Activated T-cell treated with anti-CD3 and anti-CD28 coated beads for 1 hour (primary cell): ENCODE results near the gene TFDP1.
"Not testable (repeated sequence)": the region's sequence is repeated elsewhere in the genome, so short reads cannot be mapped to it uniquely, and the experiment has no call there.

ENCODE experiments used
- DNase-seq: peaks from one replicate; pipeline ENCODE4 v3.0.0-alpha.2; 2020; ENCODE audit warnings: low read depth

The TFDP1 gene

DNA sequence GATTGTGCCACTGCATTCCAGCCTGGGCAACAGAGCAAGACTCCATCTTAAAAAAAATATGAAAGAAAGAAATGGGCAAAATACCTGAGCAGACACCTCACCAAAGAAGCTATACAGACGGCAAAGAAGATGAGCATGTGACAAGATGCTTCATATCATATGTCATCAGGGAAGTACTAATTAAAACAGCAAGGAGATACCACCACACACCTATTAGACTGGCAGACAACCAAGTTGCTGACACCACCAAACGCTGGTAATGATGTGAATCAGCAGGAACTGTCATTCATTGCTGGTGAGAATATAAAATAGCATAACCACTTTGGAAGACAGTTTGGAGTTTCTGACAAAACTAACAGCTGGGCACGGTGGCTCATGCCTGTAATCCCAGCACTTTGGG is 11.5 kb upstream of the TFDP1 start:
- no peak for DNase-seq

GRCh38 chr13:113576597-113576996 is 8.0 kb upstream of the TFDP1 start:
- no peak for DNase-seq

DNA sequence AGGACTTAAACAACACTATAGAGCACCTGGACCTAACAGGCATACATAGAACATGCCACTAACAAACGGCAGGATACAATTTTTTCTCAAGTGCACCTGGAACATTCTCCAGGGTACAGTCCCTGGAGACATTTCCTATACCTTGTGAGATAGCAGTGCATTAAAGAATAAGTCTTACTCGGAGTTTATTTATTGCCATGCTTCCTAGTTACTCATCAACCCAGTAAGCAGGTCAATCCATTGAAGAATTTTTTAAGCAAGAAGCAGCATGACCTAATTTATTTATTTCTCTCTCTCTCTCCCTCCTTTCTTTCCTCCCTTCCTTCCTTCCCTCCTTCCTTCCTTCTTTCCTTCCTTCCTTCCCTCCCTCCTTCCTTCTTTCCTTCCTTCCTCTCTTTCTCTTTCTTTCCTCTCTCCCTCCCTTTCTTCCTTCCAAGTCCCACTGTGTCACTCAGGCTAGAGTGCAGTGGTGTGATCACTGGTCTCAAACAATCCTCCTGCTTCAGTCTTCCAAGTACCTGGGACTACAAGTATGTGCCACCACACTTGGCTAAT is 6.6 kb upstream of the TFDP1 start:
- no peak for DNase-seq

GRCh38 chr13:113579686-113580085 is 4.9 kb upstream of the TFDP1 start:
- no peak for DNase-seq

DNA sequence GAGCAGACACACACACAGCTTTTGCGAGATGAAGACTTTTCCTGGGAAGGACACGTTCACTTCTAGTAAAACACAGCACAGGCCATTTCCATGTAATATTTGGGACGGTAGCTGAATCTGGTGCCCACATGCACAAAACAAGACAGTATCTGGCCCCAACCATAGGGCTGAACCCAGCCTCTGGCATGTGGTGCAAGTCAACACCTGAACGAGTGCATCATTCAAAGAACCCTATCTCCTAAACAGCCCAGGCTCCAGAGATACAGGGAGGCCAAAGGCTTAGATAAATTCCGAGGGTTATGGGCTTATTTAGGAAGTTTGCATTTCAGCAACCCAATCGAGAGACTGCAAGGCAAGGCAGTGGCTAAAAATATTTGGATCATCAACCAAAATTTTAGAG is 2.7 kb upstream of the TFDP1 start:
- DNase-seq: no peak

DNA sequence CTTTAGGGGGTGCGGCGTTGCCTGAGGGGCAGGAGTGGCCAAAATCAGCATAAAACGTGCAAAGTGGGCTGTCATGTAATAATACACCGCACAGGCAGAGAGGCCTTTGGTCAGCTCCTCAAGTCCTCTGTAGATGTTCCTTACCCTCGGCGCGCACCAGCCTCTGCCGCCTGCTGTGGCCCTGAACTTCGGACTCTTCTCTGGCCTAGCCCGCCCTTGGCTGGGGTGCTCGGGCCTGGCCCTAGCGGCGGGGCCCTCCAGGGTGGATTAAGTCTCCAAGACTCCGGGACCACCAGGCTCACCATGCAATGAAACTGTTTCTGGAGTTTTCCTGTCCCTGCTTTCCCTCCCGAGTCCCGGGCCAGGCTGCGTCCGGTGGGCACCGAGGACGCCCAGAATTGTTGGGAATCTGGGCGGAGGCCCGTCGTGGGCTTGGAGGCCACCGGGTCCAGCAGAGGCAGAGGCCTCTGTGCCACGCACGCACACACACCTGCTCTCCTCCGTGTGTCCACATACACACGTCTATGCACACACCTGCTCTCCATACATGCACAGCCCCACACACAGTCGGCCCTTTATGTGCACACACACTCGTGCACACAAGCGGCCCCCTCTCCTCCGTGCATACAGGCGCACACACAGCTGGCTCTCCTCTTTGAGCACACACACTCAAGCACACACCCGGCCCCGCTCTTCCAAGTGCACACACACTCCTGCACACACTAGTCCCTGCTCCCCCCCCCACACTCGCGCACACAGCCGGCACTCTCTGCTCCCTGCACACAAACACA is 1.5 kb upstream of the TFDP1 start:
- DNase-seq: no peak

DNA sequence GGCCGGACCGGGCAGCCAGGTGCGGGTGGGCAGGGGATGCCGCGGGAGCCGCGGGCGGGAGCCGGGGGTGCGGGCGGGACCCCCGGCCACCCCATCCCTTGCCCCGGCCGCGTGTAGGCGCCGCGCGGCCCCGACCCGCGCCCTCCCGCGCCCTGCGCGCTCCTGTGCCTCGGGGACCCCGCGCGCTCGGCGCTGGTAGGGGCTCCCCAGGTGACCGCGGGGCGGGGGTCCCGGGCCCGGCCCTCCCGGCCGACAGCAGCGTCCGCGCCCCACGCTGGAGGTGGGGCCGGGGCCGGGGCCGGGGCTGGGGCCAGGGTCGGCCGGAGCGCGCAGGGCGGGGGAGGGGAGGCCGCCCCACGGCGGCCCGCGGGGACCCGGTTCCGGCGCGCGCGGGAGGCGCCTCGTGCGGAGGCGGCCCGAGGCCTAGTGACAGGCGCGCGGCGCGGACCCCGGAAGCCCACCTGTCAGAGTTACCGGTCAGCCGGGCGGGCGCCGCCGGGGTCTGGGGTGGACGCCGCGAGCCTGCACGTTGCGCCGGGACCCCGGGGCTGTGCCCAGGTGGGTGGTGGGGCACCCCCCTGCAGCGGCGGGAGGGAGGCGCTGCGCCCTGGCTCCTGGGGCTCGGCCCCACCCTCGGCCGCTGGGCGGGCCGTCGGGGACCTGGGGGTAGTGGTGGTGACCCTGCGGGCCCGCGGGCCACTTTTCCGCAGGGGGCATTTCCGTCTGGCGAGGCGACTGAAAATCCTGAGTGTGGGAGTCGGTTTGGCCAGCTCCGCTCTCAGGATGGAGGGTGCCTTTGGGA is 518 bp downstream of the TFDP1 start:
- no peak for DNase-seq

- DNase-seq: no peak
Observed at GRCh38 chr13:113585896-113586295, 1.3 kb downstream of the TFDP1 start.

GRCh38 chr13:113586661-113587479 is 2.3 kb downstream of the TFDP1 start:
- no peak for DNase-seq

DNA sequence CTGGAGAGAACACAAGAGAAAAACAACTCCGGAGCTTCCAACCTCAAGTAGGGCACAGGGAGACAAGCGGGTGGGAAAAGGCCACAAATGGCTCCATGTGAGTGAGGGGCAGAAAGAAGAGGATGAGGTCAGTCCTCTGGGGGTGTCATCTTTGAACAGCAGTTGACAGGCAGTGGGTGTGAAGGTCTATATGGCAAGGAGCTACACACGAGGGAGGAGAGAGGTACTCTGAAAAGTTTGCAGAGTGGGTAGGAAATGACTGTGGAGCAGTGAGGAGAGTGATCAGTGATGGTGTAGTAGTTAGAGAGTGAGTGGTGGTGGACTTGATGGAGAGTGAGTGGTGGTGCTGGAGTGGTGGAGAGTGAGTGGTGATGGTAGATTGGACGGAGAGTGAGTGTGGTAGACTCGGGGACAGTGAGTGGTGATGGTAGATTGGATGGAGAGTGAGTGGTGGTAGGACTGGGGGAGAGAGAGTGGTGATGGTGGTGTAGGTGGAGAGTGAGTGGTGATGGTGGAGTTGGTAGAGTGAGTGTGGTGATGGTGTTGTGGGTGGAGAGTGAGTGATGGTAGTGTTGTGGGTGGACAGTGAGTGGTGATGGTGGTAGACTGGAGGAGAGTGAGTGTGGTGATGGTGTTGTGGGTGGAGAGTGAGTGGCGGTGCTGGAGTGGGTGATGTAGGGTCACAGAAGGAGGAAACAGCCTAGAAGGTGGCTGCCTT is 4.0 kb downstream of the TFDP1 start:
- DNase-seq: no peak

DNA sequence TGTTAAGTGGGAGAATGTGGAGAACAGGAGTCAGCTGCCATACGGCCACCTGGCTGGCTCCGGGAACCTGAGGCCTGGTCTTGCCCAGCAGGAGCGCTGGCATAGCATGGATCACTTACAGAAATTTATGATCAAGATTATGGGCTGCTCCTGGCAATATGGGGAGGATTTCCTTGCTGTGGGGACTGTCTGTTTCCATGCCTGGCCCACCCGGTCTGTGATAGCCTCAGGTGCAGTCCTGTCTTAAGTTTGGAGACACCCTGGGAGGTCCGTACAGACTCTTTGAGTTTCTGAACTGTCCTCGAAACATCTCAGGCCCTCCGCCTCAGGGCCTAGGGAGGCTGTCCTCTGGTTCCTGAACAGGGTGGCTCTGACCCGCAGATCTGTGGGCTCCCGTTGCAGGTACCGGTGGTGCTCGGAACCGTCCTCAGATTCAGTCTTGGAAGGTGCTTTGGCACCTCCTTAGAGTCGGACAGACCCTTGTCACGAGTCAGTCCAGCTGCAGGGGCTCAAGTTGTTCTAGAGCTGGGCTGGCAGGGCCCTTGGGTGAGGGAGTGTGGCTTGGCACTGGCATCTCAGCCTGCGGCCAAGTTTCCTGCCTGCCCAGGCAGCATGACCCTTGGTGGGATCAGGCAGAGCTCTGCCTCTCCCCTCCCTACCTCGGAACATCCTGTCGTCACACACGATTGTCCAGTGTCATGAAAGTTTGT is 4.9 kb downstream of the TFDP1 start:
- no peak for DNase-seq

DNA sequence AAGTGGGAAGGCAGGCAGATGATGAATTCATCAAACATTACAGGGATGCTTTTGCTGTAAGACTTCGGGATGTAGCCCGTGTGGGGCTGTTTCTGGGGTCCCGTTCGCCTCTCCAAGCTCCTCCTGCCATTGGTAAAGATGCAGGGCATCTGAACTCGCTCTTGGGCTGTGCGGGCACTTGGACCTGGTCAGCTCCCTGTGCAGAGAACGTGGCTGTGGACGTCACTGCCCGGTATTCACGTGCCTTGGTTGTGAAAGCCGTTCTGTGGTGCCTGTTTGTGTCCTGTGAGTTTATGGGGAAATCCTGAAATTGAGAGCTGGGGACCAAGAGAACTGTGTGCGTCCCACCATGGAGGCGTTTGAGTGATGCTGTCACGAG is 5.4 kb downstream of the TFDP1 start:
- DNase-seq: no peak

GRCh38 chr13:113591750-113592149 is 7.2 kb downstream of the TFDP1 start:
- no peak for DNase-seq

GRCh38 chr13:113592571-113592970 is 8.0 kb downstream of the TFDP1 start:
- no peak for DNase-seq

DNA sequence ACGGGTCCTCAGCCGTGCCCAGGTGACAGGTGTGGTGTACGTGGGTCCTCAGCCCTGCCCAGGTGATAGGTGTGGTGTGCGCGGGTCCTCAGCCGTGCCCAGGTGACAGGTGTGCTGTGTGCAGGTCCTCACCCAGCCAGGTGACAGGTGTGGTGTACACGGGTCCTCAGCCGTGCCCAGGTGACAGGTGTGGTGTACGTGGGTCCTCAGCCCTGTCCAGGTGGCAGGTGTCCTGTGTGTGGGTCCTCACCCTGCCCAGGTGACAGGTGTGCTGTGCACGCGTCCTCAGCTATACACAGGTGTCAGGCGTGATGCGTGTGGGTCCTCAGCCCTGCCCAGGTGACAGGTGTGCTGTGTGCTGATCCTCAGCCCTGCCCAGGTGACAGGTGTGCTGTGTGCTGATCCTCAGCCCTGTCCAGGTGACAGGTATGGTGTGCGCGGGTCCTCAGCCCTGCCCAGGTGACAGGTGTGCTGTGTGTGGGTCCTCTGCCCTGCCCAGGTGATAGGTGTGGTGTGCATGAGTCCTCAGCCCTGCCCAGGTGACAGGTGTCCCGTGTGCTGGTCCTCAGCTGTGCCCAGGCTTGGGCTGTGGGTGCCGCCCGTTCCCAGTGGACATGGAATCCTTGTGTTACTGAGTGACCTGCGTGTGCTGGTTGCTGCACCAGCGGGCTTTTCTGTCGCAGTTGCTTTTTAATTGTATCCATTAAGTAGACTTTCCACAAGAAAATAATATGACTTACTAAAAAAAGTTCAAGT is 9.7 kb downstream of the TFDP1 start:
- not testable (repeated sequence) for DNase-seq

- DNase-seq: no peak
Observed at GRCh38 chr13:113595131-113595530, 10.6 kb downstream of the TFDP1 start.

DNA sequence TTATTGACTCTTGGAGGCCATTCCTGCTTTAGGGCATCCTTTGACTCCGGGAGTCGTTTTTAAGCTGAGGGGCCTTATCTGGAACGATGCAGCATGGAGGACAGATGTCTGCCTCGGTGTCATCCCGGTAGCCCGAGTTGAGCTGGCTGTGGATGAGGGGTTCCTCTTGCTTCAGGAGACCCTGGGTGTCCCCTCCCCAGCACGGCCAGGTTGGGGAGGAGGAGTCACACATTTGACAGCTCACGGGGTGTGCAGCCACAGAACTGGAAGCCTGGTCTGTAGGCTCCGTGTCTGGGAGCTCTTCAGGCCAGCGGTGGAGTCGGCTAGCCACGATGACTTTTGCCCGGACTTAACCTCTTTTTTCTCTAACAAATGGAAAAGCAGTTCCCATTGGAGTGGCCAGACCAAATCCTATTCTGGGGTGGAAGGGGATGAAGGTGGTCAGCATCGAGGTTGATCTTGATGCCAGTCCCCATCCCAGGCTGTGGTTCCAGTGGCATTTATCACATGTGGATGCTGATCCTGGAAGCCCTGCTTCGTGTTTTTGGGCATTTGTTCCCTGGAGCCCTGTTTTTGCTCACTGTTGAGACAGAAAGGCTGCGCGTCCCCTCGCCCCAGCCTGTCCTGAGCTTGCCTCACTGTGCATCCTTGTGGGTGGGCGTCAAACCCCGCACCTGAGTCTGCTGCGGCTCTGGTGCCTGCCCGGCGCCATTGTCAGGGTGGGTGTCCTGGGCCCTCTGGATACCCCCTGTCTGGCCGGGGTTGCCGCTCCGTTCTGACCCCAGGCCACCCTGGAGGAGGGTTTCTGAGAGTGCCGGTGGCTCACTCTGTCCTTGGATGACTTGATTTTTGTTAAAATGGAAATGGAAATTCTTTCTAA is 12.0 kb downstream of the TFDP1 start:
- DNase-seq: no peak

DNA sequence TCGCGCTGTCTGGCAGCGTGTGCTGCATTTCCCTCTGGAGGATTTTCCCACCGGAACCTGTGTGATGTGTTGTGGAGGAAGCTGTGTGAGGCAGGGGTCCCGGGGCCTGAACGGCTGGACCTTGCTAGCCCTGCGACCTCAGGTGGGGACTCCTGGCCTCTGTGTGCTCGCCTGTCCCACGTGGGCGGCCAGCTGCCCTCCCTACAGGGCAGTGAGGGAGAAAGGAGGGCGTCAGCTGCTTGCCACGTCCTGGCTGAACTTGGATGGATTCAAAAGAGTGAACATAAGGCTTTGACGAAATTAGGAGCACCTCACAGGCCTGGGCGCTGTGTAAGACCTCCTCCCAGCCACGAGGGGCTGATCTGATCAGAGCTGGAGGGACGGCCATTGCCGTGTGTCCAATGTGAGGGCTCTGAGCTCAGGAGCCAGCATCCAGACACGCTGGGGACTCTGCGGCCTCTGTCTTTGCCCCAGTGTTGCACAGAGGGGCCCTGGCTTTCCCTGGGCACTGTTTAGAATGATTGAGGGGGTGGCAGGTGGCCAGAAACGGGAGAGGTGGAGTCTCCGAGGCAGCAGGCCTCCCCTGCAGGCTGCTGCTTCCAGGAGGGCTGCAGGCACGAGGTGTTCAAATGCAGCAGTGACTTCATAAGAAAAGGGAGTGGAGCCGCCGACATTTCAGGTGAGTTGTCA is 13.0 kb downstream of the TFDP1 start:
- DNase-seq: no peak

DNA sequence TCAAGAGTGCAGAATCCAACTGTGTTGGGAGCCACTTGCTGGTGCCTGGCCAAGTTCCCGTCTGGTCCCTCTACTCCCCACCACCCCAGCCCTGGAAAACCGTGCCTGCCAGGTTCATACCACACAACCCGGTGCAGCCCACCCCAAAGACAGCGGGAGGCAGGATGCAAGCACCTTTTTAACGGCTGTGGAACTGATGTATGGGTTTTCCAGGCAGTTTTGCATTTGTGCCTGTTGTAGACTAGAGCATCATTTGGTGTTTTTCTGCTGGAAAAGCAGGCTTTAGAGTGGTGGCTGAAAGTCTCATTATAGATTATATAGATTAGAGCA is 13.5 kb downstream of the TFDP1 start:
- no peak for DNase-seq
